Glomerular visceral epithelial cell (primary cell): ENCODE data around the gene ZFPL1.

Source experiments
- DNase-seq: peaks from one replicate; pipeline ENCODE4 v3.0.0-alpha.2; 2016; ENCODE audit errors: extremely low spot score

ZFPL1 gene

GRCh38 chr11:65083834-65084597, at the start of gene ZFPL1, which contains the start of gene CDCA5:
Gene ZFPL1, plus strand, starts transcription at chr11:65084222. Its CDS starts 477 bp downstream, at chr11:65084699.
Gene CDCA5, minus strand, starts transcription at chr11:65084040. Its CDS starts 62 bp downstream, at chr11:65083978.
- peak; percentile 94 for DNase-seq

GRCh38 chr11:65034423-65034822, 49.6 kb upstream of the ZFPL1 start:
- no peak for DNase-seq

- DNase-seq: no peak
Measured at GRCh38 chr11:65035579-65035978, 48.4 kb upstream of the ZFPL1 start.

GRCh38 chr11:65036931-65037330, 47.1 kb upstream of the ZFPL1 start:
- DNase-seq: no peak

GRCh38 chr11:65040520-65040846, 43.5 kb upstream of the ZFPL1 start:
- DNase-seq: no peak

GRCh38 chr11:65040847-65041622, 43.0 kb upstream of the ZFPL1 start, which contains the start of gene SAC3D1:
Gene SAC3D1, plus strand, starts transcription at chr11:65041210. Its CDS starts 83 bp downstream, at chr11:65041293.
- peak; percentile 95 for DNase-seq

- DNase-seq: no peak
Measured at GRCh38 chr11:65042891-65043290, 41.1 kb upstream of the ZFPL1 start.

GRCh38 chr11:65043881-65044501, 40.0 kb upstream of the ZFPL1 start:
- no peak for DNase-seq

- DNase-seq: no peak
Measured at GRCh38 chr11:65045061-65045460, 39.0 kb upstream of the ZFPL1 start.

GRCh38 chr11:65045728-65046127, 38.3 kb upstream of the ZFPL1 start:
- no peak for DNase-seq

- DNase-seq: no peak
Measured at GRCh38 chr11:65047581-65048422, 36.2 kb upstream of the ZFPL1 start.

- DNase-seq: no peak
Measured at GRCh38 chr11:65051398-65051858, 32.6 kb upstream of the ZFPL1 start.

GRCh38 chr11:65053827-65054508, 30.1 kb upstream of the ZFPL1 start:
- no peak for DNase-seq

- DNase-seq: no peak
Measured at GRCh38 chr11:65055538-65055937, 28.5 kb upstream of the ZFPL1 start.

GRCh38 chr11:65056999-65057398, 27.0 kb upstream of the ZFPL1 start:
- no peak for DNase-seq

GRCh38 chr11:65057526-65057925, 26.5 kb upstream of the ZFPL1 start:
- no peak for DNase-seq

GRCh38 chr11:65058012-65058411, 26.0 kb upstream of the ZFPL1 start:
- DNase-seq: no peak

GRCh38 chr11:65058419-65059054, 25.5 kb upstream of the ZFPL1 start, which contains the start of gene NAALADL1:
Gene NAALADL1, minus strand, starts transcription at chr11:65058553. Its CDS starts 32 bp downstream, at chr11:65058521.
- no peak for DNase-seq

GRCh38 chr11:65059523-65059922, 24.5 kb upstream of the ZFPL1 start:
- no peak for DNase-seq
